T1000 (cell line): ENCODE results near the gene SLC16A12.

Source experiments
- DNase-seq: peaks from one replicate; lab custom pipeline; 2025; ENCODE audit warnings: mixed read lengths; lab: John Stamatoyannopoulos, UW

Gene SLC16A12

GRCh38 chr10:89505640-89506275 lies 29.6 kb downstream of the SLC16A12 start:
- no peak for DNase-seq

DNA sequence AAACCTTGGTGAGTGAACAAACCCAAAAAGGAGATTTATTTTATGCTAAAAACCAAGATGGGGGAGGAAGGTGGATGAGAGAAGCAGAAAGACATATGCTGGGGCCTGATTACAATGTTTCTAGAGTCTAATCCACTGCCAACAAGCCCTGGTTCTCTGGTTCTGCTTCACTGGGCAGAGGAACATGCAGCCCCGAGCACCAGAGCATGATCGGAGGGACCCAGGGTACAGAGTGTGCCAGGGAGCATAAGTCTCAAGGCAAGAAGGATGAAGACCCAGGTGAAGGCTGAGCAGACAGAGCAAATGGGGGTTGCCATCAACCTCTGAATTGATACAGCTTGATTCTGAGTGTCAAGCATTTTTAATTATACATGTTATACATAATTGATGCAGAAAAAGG lies 30.7 kb downstream of the SLC16A12 start:
- DNase-seq = no peak

DNA sequence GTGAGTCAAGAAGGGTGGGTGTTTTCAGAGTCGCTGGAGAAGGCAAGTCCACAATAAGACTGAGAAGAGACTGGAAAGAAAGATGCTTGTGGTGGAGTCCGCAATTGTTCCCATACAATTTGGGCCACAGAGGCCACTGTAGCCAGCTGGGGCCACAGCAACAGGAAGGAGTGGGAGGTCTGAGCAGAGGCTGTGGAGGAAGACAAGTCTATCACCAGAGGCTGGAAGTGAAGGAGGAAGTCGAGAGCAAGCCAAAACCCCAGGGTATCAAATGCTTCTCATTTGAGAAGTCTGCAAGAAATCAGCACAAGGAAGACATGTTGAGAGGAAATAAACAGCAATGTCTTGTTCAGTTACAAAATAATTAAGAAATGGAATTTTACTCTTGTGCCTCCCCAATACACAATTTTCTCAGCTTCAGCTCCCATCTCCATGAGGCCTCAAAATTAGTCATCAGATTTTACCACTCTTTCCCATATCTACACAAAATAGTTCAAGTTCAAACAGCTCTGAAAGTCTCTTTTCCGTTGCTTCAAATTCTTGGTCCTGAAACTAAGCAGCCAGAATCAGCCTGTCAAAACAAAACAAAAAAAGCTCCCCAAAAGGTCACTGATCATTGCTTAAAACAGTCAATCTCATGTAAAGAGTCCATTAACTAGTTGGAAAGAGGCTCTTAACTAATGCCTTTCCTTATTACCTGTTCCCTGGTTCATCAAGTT lies 31.6 kb downstream of the SLC16A12 start:
- DNase-seq = no peak

- no peak for DNase-seq
Observed at GRCh38 chr10:89503151-89503550, 32.2 kb downstream of the SLC16A12 start.

DNA sequence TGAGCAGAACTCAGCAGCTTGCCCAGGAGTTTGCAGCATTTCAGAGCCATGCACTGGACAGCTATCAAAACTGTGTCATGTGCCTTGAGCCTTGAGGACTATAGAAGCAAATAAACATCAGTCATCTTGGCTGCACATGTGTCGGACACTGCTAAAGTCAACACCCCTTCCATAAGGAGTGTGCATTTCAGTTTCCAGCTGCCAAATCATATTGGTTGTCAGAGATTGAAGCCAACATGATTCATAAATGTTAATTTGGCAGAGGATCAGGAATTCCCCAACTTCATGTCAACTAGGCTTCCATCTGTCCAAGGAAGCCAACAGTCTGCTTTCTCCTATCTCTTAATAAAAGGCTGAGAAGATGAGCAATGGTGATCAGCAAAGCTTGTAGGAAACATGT lies 32.8 kb downstream of the SLC16A12 start:
- no peak for DNase-seq

GRCh38 chr10:89494575-89494974 lies 40.8 kb downstream of the SLC16A12 start:
- no peak for DNase-seq

DNA sequence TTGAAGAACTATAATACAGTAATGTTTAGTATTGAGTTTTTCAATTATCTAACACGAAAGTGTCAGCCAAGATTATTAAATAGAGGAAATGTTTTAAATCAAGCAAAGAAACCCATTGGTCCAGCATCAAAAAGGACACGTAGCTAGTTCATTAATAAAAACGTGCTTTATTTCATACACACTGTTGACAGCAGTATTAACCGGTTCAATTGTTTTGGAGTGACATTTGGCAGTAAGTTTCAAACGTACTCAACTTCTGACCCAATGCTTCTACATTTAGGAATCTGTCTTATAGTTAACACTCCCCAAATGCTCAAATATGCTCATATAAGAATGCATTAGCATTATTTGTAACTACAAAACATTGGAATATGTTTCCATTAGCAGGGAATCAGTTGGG lies 41.3 kb downstream of the SLC16A12 start:
- DNase-seq = no peak

- no peak for DNase-seq
Observed at GRCh38 chr10:89491932-89492331, 43.5 kb downstream of the SLC16A12 start.

GRCh38 chr10:89490596-89491335 lies 44.6 kb downstream of the SLC16A12 start:
- no peak for DNase-seq

DNA sequence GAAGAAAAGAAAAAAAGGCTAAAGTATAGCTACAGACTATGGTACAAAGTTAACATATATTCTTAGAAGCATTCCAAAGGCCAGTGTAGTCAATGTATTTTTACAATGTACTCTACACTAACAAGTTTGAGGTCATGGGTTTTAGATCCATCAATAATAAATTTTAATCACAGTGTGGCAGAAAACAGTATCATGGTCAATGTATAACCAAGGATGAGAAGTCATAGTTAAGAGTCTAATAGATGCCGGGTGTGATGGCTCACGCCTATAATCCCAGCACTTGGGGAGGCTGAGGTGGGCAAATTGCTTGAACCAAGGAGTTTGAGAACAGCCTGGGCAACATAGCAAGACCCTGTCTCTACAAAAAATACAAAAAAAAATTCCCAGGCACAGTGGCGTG lies 53.1 kb downstream of the SLC16A12 start:
- DNase-seq = no peak

- no peak for DNase-seq
Observed at GRCh38 chr10:89481662-89482061, 53.7 kb downstream of the SLC16A12 start.

DNA sequence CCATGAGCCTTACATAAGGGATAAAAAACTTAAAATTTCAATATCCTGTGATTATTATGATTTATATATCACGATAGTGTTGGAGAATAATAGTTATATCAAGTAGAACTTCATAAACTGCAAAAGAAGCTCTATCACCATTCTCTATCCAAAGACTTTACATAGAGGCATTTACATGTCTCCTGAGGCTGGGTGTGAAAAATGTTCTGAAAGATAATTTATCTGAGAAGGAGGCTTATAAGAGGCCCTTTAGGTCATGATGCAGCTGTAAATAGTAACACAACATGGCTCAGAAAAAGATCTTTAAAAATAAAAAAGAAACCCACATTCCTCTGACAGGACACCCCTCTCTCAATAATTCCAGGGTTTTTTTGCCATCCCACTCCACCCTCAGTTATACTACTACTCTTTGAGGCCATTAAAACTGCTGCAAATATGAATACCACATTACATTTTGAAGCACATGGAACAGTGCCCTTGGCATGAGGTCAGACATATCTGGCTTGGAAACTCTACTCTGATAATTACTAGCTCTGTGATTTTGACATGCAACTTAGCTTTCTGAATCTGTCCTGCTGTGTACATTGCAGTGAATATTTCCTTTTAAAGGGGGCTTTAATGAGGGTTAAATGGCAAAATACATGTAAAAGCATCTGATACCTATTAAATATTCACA lies 55.5 kb downstream of the SLC16A12 start:
- DNase-seq = no peak

DNA sequence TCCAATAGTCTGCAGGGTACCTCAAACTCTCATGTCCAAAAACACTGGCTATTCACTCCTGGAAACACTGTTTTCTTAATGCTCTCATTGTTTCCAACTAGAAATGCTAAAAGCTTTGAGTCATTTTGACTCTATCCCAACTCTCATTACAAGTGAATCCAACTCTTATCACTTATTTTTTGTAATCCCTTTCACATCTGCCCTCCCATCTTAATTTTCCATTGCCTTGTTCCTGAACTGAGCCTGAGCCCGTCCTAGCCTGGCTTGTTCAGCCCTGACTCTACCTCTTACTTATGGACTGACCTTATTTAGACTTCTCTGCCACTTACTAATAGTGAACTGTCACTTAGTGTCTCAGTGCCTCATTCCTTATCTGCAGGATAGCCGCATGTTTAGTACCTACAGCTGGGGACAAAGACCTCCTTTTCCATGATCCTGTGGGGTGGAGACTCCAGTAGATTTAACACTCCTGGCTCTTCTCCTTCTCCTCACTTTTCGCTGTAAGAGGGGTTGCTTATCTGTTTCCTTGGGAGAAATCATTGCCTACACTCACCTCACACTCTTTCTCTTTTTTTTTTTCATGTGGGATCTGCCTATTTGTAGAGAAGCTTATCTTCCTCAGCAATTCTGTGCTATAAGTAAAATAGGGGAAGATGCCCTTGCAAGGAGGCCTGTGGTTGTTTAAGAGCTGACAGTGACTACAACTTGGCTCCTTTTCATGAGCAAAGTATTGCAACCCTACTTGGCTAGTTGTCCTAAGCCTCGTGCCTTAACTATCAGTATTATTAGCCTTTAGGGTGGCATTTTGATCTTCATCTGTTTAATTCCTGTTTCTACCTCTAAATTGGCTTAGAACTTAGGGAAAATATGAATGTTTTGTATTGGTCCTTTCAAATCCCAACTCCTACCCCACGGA lies 56.4 kb downstream of the SLC16A12 start:
- DNase-seq = no peak

DNA sequence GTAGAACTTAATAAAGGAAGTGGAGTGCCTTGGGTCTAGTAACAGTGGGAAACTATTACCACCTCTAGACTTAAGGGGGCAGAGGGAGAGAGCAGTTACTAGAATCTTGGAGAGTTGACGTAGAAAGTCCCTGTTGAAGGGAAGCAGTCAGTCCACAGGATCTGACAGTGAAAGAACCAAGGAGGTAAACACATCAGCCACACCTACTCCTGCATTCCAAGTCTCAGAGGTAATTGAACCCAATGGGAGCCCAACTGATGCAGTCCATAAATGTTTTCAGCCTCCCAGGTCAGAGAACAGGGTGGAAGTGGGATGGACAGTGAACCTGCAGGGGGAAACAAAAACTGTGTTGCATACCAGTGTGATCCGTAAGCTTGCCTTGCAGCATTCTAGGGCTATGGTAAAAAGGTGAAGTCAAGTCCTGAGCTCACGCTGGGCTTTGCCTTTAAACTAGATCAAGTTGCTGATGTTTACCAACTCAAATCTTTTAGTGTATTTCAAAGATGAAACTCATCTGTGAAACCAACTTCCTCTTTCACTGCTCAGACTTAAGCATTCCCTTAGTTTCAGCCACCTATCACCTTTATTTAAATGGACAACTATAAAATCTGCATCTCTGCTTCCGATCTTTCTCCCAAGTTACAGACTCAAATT lies 57.2 kb downstream of the SLC16A12 start:
- DNase-seq = no peak

GRCh38 chr10:89476150-89476549 lies 59.2 kb downstream of the SLC16A12 start:
- DNase-seq = no peak

GRCh38 chr10:89475591-89475998 lies 59.8 kb downstream of the SLC16A12 start:
- DNase-seq = no peak

- DNase-seq = no peak
Observed at GRCh38 chr10:89475125-89475524, 60.3 kb downstream of the SLC16A12 start.

- no peak for DNase-seq
Observed at GRCh38 chr10:89474452-89474851, 60.9 kb downstream of the SLC16A12 start.

GRCh38 chr10:89471110-89471809 lies 64.1 kb downstream of the SLC16A12 start:
- DNase-seq = no peak

DNA sequence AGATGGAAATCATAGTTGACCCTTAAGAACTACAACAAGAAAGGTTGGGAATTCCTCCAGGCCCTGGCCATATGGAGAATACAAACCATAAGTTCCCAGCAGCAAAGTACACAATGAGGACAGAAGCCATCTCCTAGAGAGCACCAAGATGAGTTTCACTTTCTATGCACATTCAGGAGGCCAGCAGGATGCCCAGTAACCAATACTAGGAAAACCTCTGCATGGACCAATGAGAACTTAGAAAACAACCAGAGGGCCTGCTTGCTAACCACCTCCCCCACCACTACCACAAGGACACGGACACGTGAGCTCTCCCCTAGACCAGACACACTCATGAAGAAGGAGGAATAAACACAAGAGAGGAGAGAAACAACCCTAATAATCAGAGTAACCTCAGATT lies 64.8 kb downstream of the SLC16A12 start:
- DNase-seq = no peak
